Suprapubic skin (tissue), 4 donors: ENCODE results near the gene NQO2. TPM values are rescaled to one million over a fixed set of nuclear protein-coding genes. Genes with fewer than 3 reads are reported as not detected.
"Not testable (repeated sequence)": the region's sequence is repeated elsewhere in the genome, so short reads cannot be mapped to it uniquely, and the experiment has no call there.

ENCODE experiments used
- DNase-seq, 2 donors: peaks; one replicate each; pipeline ENCODE4 v3.0.0-alpha.2; 2019; ENCODE audit warnings: low spot score in 2 of 2
- H3K27ac ChIP-seq: fragments of 200-600 bp; sonication (generic); one replicate; pipeline ENCODE4 v1.5.1; 2019
- H3K27me3 ChIP-seq: fragments of 200-600 bp; sonication (generic); one replicate; pipeline ENCODE4 v1.5.1; 2019
- H3K36me3 ChIP-seq: fragments of 200-600 bp; sonication (generic); one replicate; pipeline ENCODE4 v1.5.1; 2019
- H3K4me1 ChIP-seq: fragments of 200-600 bp; sonication (generic); one replicate; pipeline ENCODE4 v1.5.1; 2019
- H3K4me3 ChIP-seq: fragments of 200-600 bp; sonication (generic); one replicate; pipeline ENCODE4 v1.5.1; 2019; ENCODE audit warnings: mild to moderate bottlenecking
- H3K9me3 ChIP-seq: fragments of 200-600 bp; sonication (generic); one replicate; pipeline ENCODE4 v1.5.1; 2019
- CTCF ChIP-seq, 2 donors: fragments of 200-600 bp in 1 of 2; fragments of 450-650 bp in 1 of 2; sonication (generic) in 1 of 2; IDR thresholded peaks; one replicate each; pipeline ENCODE4 v1.5.1; 2016 to 2019; ENCODE audit warnings: antibody characterized with exemption in 2 of 2, mild to moderate bottlenecking in 1 of 2, moderate library complexity in 1 of 2
- EP300 ChIP-seq: sonication (generic); formaldehyde crosslinking; IDR thresholded peaks from one replicate; pipeline ENCODE4 v1.6.1; 2017; ENCODE audit warnings: antibody characterized with exemption
- POLR2A ChIP-seq, 2 donors: fragments of 450-650 bp; IDR thresholded peaks; one replicate each; pipeline ENCODE4 v1.6.1; 2017; ENCODE audit warnings: antibody characterized with exemption in 2 of 2, mild to moderate bottlenecking in 2 of 2, moderate library complexity in 2 of 2
- POLR2AphosphoS5 ChIP-seq, 3 donors: sonication (generic); formaldehyde crosslinking; IDR thresholded peaks; one replicate each; pipeline ENCODE4 v1.6.1; 2017; ENCODE audit warnings: antibody characterized with exemption in 3 of 3
- WGBS: methylation state at CpG from one replicate; pipeline ENCODE4 v1.1.5; 2018; 5-methylcytosine and 5-hydroxymethylcytosine counted together
- total RNA-seq, 4 donors: library from RNA; depleted of rRNA; stranded (reverse); fragments of >200 nt; gene quantifications; one replicate each; pipeline ENCODE4 v1.1.0, GENCODE V29; 2016

The NQO2 gene
- total RNA-seq, 4 donors from 2014 or later: 22.8 to 40.4 (median 38.3) TPM

GRCh38 chr6:3046295-3046694 lies 46.6 kb downstream of the NQO2 start:
- Histone ChIP-seq H3K9me3 (no peaks in the 10 kb centered on the region), H3K4me1 (no peaks in the 10 kb centered on the region), H3K4me3 (no peak overlapping the region), H3K36me3 (no peaks in the 10 kb centered on the region), H3K27me3 (no peaks in the 10 kb centered on the region), H3K27ac (no peak overlapping the region)
- no peak for TF ChIP-seq CTCF (IDR thresholded peaks at IDR 0.05)
- TF ChIP-seq POLR2AphosphoS5 (IDR thresholded peaks at IDR 0.05): no peak
- no peak for TF ChIP-seq EP300
- TF ChIP-seq POLR2A (IDR thresholded peaks at IDR 0.05): no peak
- 67% methylated on average over 3 of the region's 3 CpGs for WGBS
- DNase-seq: no peak

GRCh38 chr6:3048009-3048408 lies 48.3 kb downstream of the NQO2 start:
- H3K9me3 ChIP-seq, DNase-seq, H3K4me3 ChIP-seq, H3K27ac ChIP-seq, H3K4me1 ChIP-seq, H3K27me3 ChIP-seq, H3K36me3 ChIP-seq: not testable (repeated sequence)
- 95% methylated on average over 4 of the region's 4 CpGs for WGBS

GRCh38 chr6:3052481-3053230 lies 53.0 kb downstream of the NQO2 start:
- no peaks in the 10 kb centered on the region for H3K9me3 ChIP-seq
- whole genome bisulfite sequencing: 81% methylated on average over 16 of the region's 17 CpGs
- DNase-seq: no peak
- no peak for TF ChIP-seq POLR2AphosphoS5 (IDR thresholded peaks at IDR 0.05)
- TF ChIP-seq POLR2A (IDR thresholded peaks at IDR 0.05): no peak
- TF ChIP-seq CTCF (IDR thresholded peaks at IDR 0.05): no peak
- TF ChIP-seq EP300: no peak
- no peak overlapping the region for H3K4me3 ChIP-seq
- H3K27ac ChIP-seq: no peak overlapping the region
- no peaks in the 10 kb centered on the region for H3K27me3 ChIP-seq
- H3K4me1 ChIP-seq: peaks cover 26% of the 10 kb centered on the region
- H3K36me3 ChIP-seq: no peaks in the 10 kb centered on the region

GRCh38 chr6:3053231-3053508 lies 53.5 kb downstream of the NQO2 start:
- Histone ChIP-seq H3K27me3 (no peaks in the 10 kb centered on the region), H3K9me3 (no peaks in the 10 kb centered on the region), H3K4me1 (peaks cover 26% of the 10 kb centered on the region), H3K27ac (peak overlapping the region; percentile 73), H3K36me3 (no peaks in the 10 kb centered on the region), H3K4me3 (peak overlapping the region; percentile 42)
- TF ChIP-seq POLR2AphosphoS5 (IDR thresholded peaks at IDR 0.05) (no peak), CTCF (IDR thresholded peaks at IDR 0.05) (no peak), EP300 (no peak), POLR2A (IDR thresholded peaks at IDR 0.05) (no peak)
- no peak for DNase-seq
- 86% methylated on average over 11 of the region's 11 CpGs for WGBS

- DNase-seq: peak in 1 of 2 donors; percentile 91
- H3K4me3 ChIP-seq: peak overlapping the region; percentile 42
- H3K27me3 ChIP-seq, H3K9me3 ChIP-seq, H3K36me3 ChIP-seq: not testable (repeated sequence)
- peaks cover 26% of the 10 kb centered on the region for H3K4me1 ChIP-seq
- 18% methylated on average over 27 of the region's 27 CpGs for WGBS
- H3K27ac ChIP-seq: peak overlapping the region; percentile 73
Observed at GRCh38 chr6:3054229-3055157, 54.8 kb downstream of the NQO2 start.

GRCh38 chr6:3055158-3055499 lies 55.4 kb downstream of the NQO2 start:
- DNase-seq, H3K27me3 ChIP-seq, H3K36me3 ChIP-seq, H3K9me3 ChIP-seq, H3K4me3 ChIP-seq: not testable (repeated sequence)
- peaks cover 26% of the 10 kb centered on the region for H3K4me1 ChIP-seq
- WGBS: 54% methylated on average over 3 of the region's 3 CpGs
- peak overlapping the region; percentile 73 for H3K27ac ChIP-seq
